Sigmoid colon (tissue), 4 donors: ENCODE results near the gene SCARB1.

ENCODE experiments used
- CTCF ChIP-seq, 4 experiments: fragments of 450-650 bp in 3 of 4; fragments of 200-600 bp in 1 of 4; IDR thresholded peaks; one replicate each; pipeline ENCODE4 v1.5.1; 2016 to 2019; ENCODE audit warnings: antibody characterized with exemption in 4 of 4, mild to moderate bottlenecking in 3 of 4, moderate library complexity in 2 of 4
- EP300 ChIP-seq, 4 donors: sonication (generic); formaldehyde crosslinking; IDR thresholded peaks; one replicate each; pipeline ENCODE4 v1.6.1; 2017; ENCODE audit warnings: antibody characterized with exemption in 4 of 4
- POLR2A ChIP-seq, 2 donors: fragments of 450-650 bp; IDR thresholded peaks; one replicate each; pipeline ENCODE4 v1.6.1; 2016; ENCODE audit warnings: antibody characterized with exemption in 2 of 2, mild to moderate bottlenecking in 2 of 2, moderate library complexity in 2 of 2
- POLR2AphosphoS5 ChIP-seq, 4 donors: sonication (generic); formaldehyde crosslinking; IDR thresholded peaks; one replicate each; pipeline ENCODE4 v1.6.1; 2017; ENCODE audit warnings: antibody characterized with exemption in 4 of 4

GRCh38 chr12:124819525-124819924 is 44.1 kb downstream of the SCARB1 start:
- TF ChIP-seq CTCF (IDR thresholded peaks at IDR 0.05) (no peak), POLR2AphosphoS5 (IDR thresholded peaks at IDR 0.05) (no peak), POLR2A (IDR thresholded peaks at IDR 0.05) (no peak), EP300 (IDR thresholded peaks at IDR 0.05) (no peak)
